Measurements from ENCODE around the gene TMEM240. TPM values are rescaled to one million over a fixed set of nuclear protein-coding genes. Genes with fewer than 3 reads are reported as not detected.

Gene TMEM240
- total and polyA plus RNA-seq, 11 donors = 1.5 to 12.4 (median 4.2) TPM; not detected in 1

- no peak for TF ChIP-seq POLR2A (IDR thresholded peaks at IDR 0.05)
- TF ChIP-seq, protein P1, sequence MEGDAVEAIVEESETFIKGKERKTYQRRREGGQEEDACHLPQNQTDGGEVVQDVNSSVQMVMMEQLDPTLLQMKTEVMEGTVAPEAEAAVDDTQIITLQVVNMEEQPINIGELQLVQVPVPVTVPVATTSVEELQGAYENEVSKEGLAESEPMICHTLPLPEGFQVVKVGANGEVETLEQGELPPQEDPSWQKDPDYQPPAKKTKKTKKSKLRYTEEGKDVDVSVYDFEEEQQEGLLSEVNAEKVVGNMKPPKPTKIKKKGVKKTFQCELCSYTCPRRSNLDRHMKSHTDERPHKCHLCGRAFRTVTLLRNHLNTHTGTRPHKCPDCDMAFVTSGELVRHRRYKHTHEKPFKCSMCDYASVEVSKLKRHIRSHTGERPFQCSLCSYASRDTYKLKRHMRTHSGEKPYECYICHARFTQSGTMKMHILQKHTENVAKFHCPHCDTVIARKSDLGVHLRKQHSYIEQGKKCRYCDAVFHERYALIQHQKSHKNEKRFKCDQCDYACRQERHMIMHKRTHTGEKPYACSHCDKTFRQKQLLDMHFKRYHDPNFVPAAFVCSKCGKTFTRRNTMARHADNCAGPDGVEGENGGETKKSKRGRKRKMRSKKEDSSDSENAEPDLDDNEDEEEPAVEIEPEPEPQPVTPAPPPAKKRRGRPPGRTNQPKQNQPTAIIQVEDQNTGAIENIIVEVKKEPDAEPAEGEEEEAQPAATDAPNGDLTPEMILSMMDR (IDR thresholded peaks at IDR 0.05) = no peak
- no peak for ATAC-seq
- DNase-seq = no peak
- H3K9me3 ChIP-seq = no peaks in the 10 kb centered on the region
- H3K4me1 ChIP-seq = peaks cover 0 to 24% (median 12%) of the 10 kb centered on the region in 12 donors
- H3K36me3 ChIP-seq = peaks cover 0 to 22% (median 0%) of the 10 kb centered on the region in 9 donors
- 85 to 90% (median 87%) methylated on average over 6 to 10 of the region's 10 CpGs for WGBS, 4 donors
- H3K27me3 ChIP-seq = no peaks in the 10 kb centered on the region
- no peak overlapping the region for H3K4me3 ChIP-seq
- no peak overlapping the region for H3K27ac ChIP-seq
- intact Hi-C loops (cut with DNase I) = no loop called here
These were observed 11.8 kb upstream of the TMEM240 start for GRCh38 chr1:1552263-1552639.

DNA sequence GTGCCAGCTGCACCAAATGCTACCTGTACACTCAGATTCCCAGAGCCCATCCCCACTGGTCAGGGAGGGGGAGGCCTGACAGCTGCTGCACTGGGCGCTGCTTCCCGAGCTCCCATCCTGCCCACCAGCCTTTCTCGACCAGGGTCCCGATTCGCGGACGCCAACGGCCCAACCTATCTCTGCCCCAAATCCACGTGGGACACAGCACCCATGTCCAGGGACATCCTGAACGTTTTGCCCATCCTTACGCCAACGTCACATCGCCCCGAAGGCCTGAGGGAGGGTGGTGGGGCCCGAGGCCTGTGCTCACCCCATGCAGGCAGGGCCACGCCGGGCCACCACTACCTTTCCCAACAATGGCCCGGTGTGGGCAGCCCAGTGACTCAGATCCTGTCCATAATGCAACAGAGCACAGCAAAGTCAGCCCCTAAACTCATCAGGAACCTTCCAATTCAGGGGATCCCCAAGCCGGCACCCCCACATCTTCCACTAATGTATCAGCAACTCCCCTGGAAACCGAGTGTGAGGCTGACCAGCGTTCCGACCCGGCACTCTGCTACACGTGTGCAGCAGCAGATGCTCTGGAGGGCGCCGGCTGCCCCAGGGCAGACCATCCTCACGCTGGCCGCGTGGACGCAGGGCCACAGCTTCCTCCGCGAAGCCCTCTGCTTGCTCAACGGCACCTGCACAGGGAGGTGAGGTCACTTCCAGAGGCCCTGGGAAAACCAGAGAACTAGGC lies 11.3 kb upstream of the TMEM240 start:
- intact Hi-C loops (cut with DNase I) = no loop called here
- H3K27ac ChIP-seq = no peak overlapping the region
- no peak overlapping the region for H3K4me3 ChIP-seq
- H3K27me3 ChIP-seq = no peaks in the 10 kb centered on the region
- no peak for DNase-seq
- no peak for ATAC-seq
- TF ChIP-seq, protein P1 (IDR thresholded peaks at IDR 0.05) = no peak
- TF ChIP-seq POLR2A (IDR thresholded peaks at IDR 0.05) = no peak
- H3K4me1 ChIP-seq = peaks cover 0 to 24% (median 12%) of the 10 kb centered on the region in 12 donors
- H3K9me3 ChIP-seq = no peaks in the 10 kb centered on the region
- H3K36me3 ChIP-seq = peaks cover 0 to 20% (median 0%) of the 10 kb centered on the region in 9 donors
- 86 to 93% (median 89%) methylated on average over 19 to 33 of the region's 33 CpGs for WGBS, 4 donors

GRCh38 chr1:1550591-1551432 lies 10.4 kb upstream of the TMEM240 start:
- peaks cover 0 to 25% (median 0%) of the 10 kb centered on the region in 9 donors for H3K36me3 ChIP-seq
- TF ChIP-seq POLR2A (IDR thresholded peaks at IDR 0.05) = no peak
- TF ChIP-seq, protein P1 (IDR thresholded peaks at IDR 0.05) = peak in 8 of 12 donors; percentile 10 to 58 (median 36)
- 51 to 67% (median 62%) methylated on average over 11 to 15 of the region's 15 CpGs for WGBS, 4 donors
- ATAC-seq (peak; percentile 44 to 77 (median 52)), DNase-seq (no peak)
- H3K27me3 ChIP-seq = no peaks in the 10 kb centered on the region
- peak overlapping the region in 6 of 12 donors; percentile 8 to 41 (median 22) for H3K27ac ChIP-seq
- H3K9me3 ChIP-seq = no peaks in the 10 kb centered on the region
- intact Hi-C loops (cut with DNase I) = no loop called here
- no peak overlapping the region for H3K4me3 ChIP-seq
- peaks cover 0 to 24% (median 12%) of the 10 kb centered on the region in 12 donors for H3K4me1 ChIP-seq

DNA sequence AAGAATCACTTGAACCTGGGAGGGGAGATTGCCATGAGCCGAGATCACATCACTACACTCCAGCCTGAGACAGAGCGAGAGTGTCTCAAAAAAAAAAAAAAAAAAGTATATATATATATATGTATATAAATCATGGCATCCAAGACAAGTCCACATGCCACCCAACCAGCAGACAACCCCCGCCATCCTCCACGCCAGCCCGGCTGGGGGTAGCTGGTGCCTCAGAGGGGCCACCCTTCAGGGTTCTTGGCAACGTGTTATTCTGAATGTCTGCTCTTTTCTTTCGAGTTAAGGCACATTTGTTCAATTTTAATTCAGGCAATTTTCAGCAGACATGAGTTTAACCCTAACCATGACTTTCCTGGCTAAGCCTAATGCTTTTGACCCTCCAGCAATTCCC lies 9.7 kb upstream of the TMEM240 start:
- intact Hi-C loops (cut with DNase I) = no loop called here
- WGBS, 4 donors = 82 to 87% (median 84%) methylated on average over 7 of the region's 7 CpGs
- DNase-seq = no peak
- H3K4me3 ChIP-seq = no peak overlapping the region
- TF ChIP-seq POLR2A (IDR thresholded peaks at IDR 0.05) = no peak
- TF ChIP-seq, protein P1 (IDR thresholded peaks at IDR 0.05) = no peak
- H3K27ac ChIP-seq = peak overlapping the region in 6 of 12 donors; percentile 8 to 41 (median 22)
- no peaks in the 10 kb centered on the region for H3K9me3 ChIP-seq
- no peak for ATAC-seq
- H3K27me3 ChIP-seq = no peaks in the 10 kb centered on the region
- H3K4me1 ChIP-seq = peaks cover 0 to 28% (median 12%) of the 10 kb centered on the region in 12 donors
- peaks cover 0 to 20% (median 0%) of the 10 kb centered on the region in 9 donors for H3K36me3 ChIP-seq
